Stimulated activated naive CD8-positive, alpha-beta T cell treated with anti-CD3 and anti-CD28 coated beads, Interleukin-15, Interleukin-2, amounts not matched to agents 100 ng/mL and 50 ng/mL, for 24 hours (primary cell): ENCODE measurements around the gene ANAPC2.

Experiments
- H3K27ac Mint-ChIP-seq: one replicate; pipeline ENCODE4 v1.8.0; 2021; ENCODE audit warnings: mild to moderate bottlenecking, mixed read lengths
- H3K27me3 Mint-ChIP-seq: one replicate; pipeline ENCODE4 v1.8.0; 2021; ENCODE audit warnings: mixed read lengths
- H3K36me3 Mint-ChIP-seq: one replicate; pipeline ENCODE4 v1.8.0; 2021; ENCODE audit warnings: low read depth, mixed read lengths
- H3K4me1 Mint-ChIP-seq: one replicate; pipeline ENCODE4 v1.8.0; 2021; ENCODE audit warnings: low read depth, mixed read lengths
- H3K4me3 Mint-ChIP-seq: one replicate; pipeline ENCODE4 v1.8.0; 2021; ENCODE audit warnings: mild to moderate bottlenecking, mixed read lengths
- H3K9me3 Mint-ChIP-seq: one replicate; pipeline ENCODE4 v1.8.0; 2021; ENCODE audit warnings: mixed read lengths

Gene ANAPC2

DNA sequence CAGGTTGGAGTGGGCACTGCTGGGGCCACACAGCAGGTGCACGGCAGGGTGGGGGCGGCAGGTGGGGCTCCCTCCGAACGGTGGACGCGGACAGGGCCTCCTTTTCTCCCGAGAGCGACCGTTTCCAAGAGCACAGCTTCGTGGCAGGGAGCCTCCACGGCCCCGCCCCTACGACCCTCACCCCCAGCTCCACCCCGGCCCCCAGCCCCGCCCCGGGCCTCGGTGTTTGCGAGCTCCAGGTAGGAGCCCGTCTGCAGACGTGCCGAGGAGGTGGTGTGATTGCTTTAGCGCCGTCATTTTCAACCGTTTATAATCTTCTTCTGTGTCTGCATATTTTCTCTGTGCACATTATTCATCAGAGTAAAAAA, 40.6 kb downstream of the ANAPC2 start:
- Mint-ChIP-seq H3K4me1 (peaks cover 14% of the 10 kb centered on the region), H3K27ac (no peak overlapping the region), H3K27me3 (peaks cover 10% of the 10 kb centered on the region), H3K9me3 (no peaks in the 10 kb centered on the region), H3K36me3 (no peaks in the 10 kb centered on the region), H3K4me3 (no peak overlapping the region)

GRCh38 chr9:137147091-137147792, 41.1 kb downstream of the ANAPC2 start:
- H3K27ac Mint-ChIP-seq = no peak overlapping the region
- no peak overlapping the region for H3K4me3 Mint-ChIP-seq
- no peaks in the 10 kb centered on the region for H3K9me3 Mint-ChIP-seq
- peaks cover 14% of the 10 kb centered on the region for H3K27me3 Mint-ChIP-seq
- H3K4me1 Mint-ChIP-seq = peaks cover 14% of the 10 kb centered on the region
- no peaks in the 10 kb centered on the region for H3K36me3 Mint-ChIP-seq

- no peak overlapping the region for H3K27ac Mint-ChIP-seq
- no peaks in the 10 kb centered on the region for H3K36me3 Mint-ChIP-seq
- H3K9me3 Mint-ChIP-seq = no peaks in the 10 kb centered on the region
Measured at GRCh38 chr9:137146527-137146918, 41.8 kb downstream of the ANAPC2 start.

GRCh38 chr9:137145731-137146526, 42.4 kb downstream of the ANAPC2 start:
- Mint-ChIP-seq H3K36me3 (no peaks in the 10 kb centered on the region), H3K27me3 (peaks cover 22% of the 10 kb centered on the region), H3K27ac (no peak overlapping the region), H3K4me1 (peaks cover 6% of the 10 kb centered on the region), H3K9me3 (no peaks in the 10 kb centered on the region), H3K4me3 (no peak overlapping the region)

More at GRCh38 chr9:137146527-137146918, 41.8 kb downstream of the ANAPC2 start:
- H3K4me1 Mint-ChIP-seq = peaks cover 10% of the 10 kb centered on the region
- no peak overlapping the region for H3K4me3 Mint-ChIP-seq
- peaks cover 20% of the 10 kb centered on the region for H3K27me3 Mint-ChIP-seq

GRCh38 chr9:137143459-137143858, 44.9 kb downstream of the ANAPC2 start:
- peaks cover 38% of the 10 kb centered on the region for H3K27me3 Mint-ChIP-seq

GRCh38 chr9:137141976-137142936, 46.1 kb downstream of the ANAPC2 start:
- H3K4me1 Mint-ChIP-seq = peaks cover 2% of the 10 kb centered on the region
- no peaks in the 10 kb centered on the region for H3K9me3 Mint-ChIP-seq
- H3K27me3 Mint-ChIP-seq = peaks cover 47% of the 10 kb centered on the region
- no peak overlapping the region for H3K27ac Mint-ChIP-seq
- no peaks in the 10 kb centered on the region for H3K36me3 Mint-ChIP-seq
- H3K4me3 Mint-ChIP-seq = no peak overlapping the region

More at GRCh38 chr9:137143459-137143858, 44.9 kb downstream of the ANAPC2 start:
- H3K9me3 Mint-ChIP-seq = no peaks in the 10 kb centered on the region
- no peak overlapping the region for H3K4me3 Mint-ChIP-seq
- peaks cover 2% of the 10 kb centered on the region for H3K4me1 Mint-ChIP-seq
- no peak overlapping the region for H3K27ac Mint-ChIP-seq
- no peaks in the 10 kb centered on the region for H3K36me3 Mint-ChIP-seq

DNA sequence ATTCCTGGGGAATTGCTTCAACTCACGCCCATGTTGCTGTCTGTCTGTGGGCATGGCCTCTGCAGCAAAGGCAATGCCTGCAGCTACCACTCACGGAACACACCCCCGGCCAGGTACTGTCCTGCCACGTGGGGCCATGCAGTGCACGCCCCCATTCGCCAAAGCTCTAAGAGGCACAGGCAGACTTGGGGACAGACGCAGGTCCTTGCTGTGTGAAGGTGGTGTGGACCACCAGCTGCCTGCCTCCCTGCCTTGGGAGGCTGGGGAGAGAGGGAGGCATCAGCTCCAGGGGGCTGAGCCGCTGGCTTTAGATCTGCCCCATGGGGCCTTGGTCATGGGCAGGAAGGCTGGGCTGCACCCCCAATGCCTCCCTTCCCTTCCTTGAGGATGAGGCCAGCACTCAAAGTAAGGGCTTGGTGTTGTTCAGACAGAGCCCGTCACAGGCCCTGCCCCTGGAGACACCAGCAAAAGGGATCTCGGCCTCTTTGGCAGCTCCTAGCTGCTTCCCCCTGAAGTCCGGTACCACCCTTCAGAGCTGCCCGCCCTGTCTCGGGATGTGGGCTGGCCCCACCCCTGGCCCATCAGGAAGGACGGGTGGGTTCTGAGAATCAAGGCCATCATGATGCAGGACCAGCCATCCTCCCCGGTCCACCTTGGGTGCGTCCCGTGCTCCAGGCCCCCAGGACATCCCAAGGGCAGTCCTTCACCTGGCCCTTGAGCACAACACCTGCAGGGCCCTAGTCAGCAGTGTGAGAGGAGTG, 47.1 kb downstream of the ANAPC2 start:
- H3K9me3 Mint-ChIP-seq = no peaks in the 10 kb centered on the region
- no peaks in the 10 kb centered on the region for H3K36me3 Mint-ChIP-seq
- H3K4me3 Mint-ChIP-seq = no peak overlapping the region
- peaks cover 50% of the 10 kb centered on the region for H3K27me3 Mint-ChIP-seq
- H3K4me1 Mint-ChIP-seq = peaks cover 2% of the 10 kb centered on the region
- no peak overlapping the region for H3K27ac Mint-ChIP-seq

DNA sequence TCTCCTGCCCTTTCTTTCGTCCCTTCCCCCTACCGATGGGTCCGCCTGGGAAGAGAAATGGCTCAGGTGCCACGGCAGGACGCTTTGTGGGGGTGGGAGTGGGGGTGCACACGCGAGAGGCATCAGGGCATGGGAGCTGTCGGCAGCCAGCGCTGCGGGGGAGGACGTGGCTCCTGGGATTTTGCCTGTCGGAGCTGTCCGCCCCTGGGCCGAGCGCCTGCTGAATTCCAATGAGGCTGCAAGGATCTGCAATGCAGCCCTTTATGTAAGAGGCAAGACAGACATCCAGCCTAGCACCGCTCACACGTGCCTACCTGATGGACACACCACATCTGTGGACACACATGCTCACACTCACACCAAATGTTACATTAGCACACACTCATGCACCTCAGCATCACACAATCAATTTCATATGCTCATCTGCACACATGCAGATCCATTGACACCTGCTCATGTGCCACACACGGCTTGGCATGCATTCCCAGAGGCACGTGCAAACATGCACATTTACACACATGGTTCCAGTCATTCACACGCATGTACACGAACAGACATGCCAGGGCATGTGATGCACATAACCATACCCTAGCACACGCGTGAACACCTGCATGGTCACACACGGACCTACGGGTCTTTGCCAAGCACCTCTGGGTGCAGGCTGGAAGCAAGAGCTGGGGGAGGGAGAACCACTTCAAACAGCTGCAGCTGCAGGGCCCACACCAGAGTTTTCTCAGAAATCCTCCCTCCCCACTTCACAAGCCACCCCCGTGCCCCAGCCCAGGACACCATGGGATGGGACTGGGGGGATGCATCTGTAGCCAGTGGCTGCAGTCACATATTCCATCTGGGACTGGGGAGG, 48.0 kb downstream of the ANAPC2 start:
- peaks cover 57% of the 10 kb centered on the region for H3K27me3 Mint-ChIP-seq
- H3K27ac Mint-ChIP-seq = no peak overlapping the region
- H3K4me1 Mint-ChIP-seq = peaks cover 2% of the 10 kb centered on the region
- H3K36me3 Mint-ChIP-seq = no peaks in the 10 kb centered on the region
- no peaks in the 10 kb centered on the region for H3K9me3 Mint-ChIP-seq
- H3K4me3 Mint-ChIP-seq = no peak overlapping the region

- H3K36me3 Mint-ChIP-seq = no peaks in the 10 kb centered on the region
- H3K9me3 Mint-ChIP-seq = no peaks in the 10 kb centered on the region
- H3K27ac Mint-ChIP-seq = no peak overlapping the region
- no peak overlapping the region for H3K4me3 Mint-ChIP-seq
- H3K27me3 Mint-ChIP-seq = peaks cover 61% of the 10 kb centered on the region
- peaks cover 2% of the 10 kb centered on the region for H3K4me1 Mint-ChIP-seq
Measured at GRCh38 chr9:137139468-137140150, 48.8 kb downstream of the ANAPC2 start.

DNA sequence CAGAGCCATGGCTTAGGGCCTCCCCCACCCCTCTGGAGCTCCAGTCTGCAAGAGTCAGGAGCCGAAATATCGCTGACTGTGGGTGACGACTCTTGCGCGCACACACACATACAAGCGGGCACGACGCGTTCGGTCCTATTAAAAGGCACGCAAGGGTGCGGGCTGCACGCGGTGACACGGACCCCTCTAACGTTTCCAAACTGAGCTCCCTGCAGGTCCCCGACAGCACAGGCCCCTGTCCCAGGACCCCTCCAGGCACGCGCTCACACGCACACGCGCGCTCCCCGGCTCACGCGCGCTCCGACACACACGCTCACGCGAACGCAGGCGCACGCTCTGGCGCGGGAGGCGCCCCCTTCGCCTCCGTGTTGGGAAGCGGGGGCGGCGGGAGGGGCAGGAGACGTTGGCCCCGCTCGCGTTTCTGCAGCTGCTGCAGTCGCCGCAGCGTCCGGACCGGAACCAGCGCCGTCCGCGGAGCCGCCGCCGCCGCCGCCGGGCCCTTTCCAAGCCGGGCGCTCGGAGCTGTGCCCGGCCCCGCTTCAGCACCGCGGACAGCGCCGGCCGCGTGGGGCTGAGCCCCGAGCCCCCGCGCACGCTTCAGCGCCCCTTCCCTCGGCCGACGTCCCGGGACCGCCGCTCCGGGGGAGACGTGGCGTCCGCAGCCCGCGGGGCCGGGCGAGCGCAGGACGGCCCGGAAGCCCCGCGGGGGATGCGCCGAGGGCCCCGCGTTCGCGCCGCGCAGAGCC, 49.5 kb downstream of the ANAPC2 start, which contains the start of gene GRIN1:
GRIN1 (plus strand) TSS at position 433 of the 746 bp plus-strand sequence. CDS start 333 bp downstream, outside the sequence.
- Mint-ChIP-seq H3K27ac (no peak within 1 kb of the TSS), H3K4me1 (peaks cover 2% of the 10 kb centered on the region), H3K4me3 (no peak within 1 kb of the TSS), H3K27me3 (peaks cover 60% of the 10 kb centered on the region), H3K9me3 (no peaks in the 10 kb centered on the region), H3K36me3 (no peaks in the 10 kb centered on the region)

GRCh38 chr9:137138058-137138721, 50.2 kb downstream of the ANAPC2 start:
- H3K36me3 Mint-ChIP-seq = no peaks in the 10 kb centered on the region
- peaks cover 56% of the 10 kb centered on the region for H3K27me3 Mint-ChIP-seq
- no peak overlapping the region for H3K27ac Mint-ChIP-seq
- no peak overlapping the region for H3K4me3 Mint-ChIP-seq
- no peaks in the 10 kb centered on the region for H3K9me3 Mint-ChIP-seq
- peaks cover 2% of the 10 kb centered on the region for H3K4me1 Mint-ChIP-seq
